ENCODE measurements around the gene PROC.

PROC gene

GRCh38 chr2:127421116-127421800 lies 3.0 kb downstream of the PROC start:
- no peaks in the 10 kb centered on the region for H4K20me1 ChIP-seq (ENCODE audit: low read depth, low read length)
- TF ChIP-seq CTCF (IDR thresholded peaks at IDR 0.05; ENCODE audit: insufficient read depth, low read length, poor library complexity, severe bottlenecking) (no peak), EZH2phosphoT487 (conservative IDR thresholded peaks at IDR 0.05; ENCODE audit: low read length) (no peak)
- no peaks in the 10 kb centered on the region for H3K9me2 ChIP-seq (replicated peaks; ENCODE audit: insufficient read depth, low read length)
- no peaks in the 10 kb centered on the region for H3K79me2 ChIP-seq (ENCODE audit: insufficient read depth, low read length)
- H3K36me3 ChIP-seq (ENCODE audit: low read length) = no peaks in the 10 kb centered on the region
- H3K4me2 ChIP-seq (ENCODE audit: low read depth, low read length, poor library complexity, severe bottlenecking) = no peak overlapping the region
- no peak overlapping the region for H3K4me3 ChIP-seq (ENCODE audit: insufficient read depth, low read length, poor library complexity, severe bottlenecking)
- H3K9me3 ChIP-seq (ENCODE audit: insufficient read depth, low read length) = no peaks in the 10 kb centered on the region
- H3K27ac ChIP-seq (ENCODE audit: low read depth, low read length) = no peak overlapping the region
- H2AFZ ChIP-seq (ENCODE audit: low read depth, low read length, severe bottlenecking) = no peak overlapping the region
- no peak overlapping the region for H3K9ac ChIP-seq (ENCODE audit: low read length)
- no peaks in the 10 kb centered on the region for H3K27me3 ChIP-seq (ENCODE audit: low read length)
- H3F3A ChIP-seq (ENCODE audit: insufficient read depth) = no peaks in the 10 kb centered on the region

- Histone ChIP-seq H3K9ac (ENCODE audit: low read length) (no peak overlapping the region), H3K9me3 (ENCODE audit: insufficient read depth, low read length) (no peaks in the 10 kb centered on the region), H3F3A (ENCODE audit: insufficient read depth) (no peaks in the 10 kb centered on the region), H3K79me2 (ENCODE audit: insufficient read depth, low read length) (no peaks in the 10 kb centered on the region), H3K27ac (ENCODE audit: low read depth, low read length) (no peak overlapping the region), H3K4me3 (ENCODE audit: insufficient read depth, low read length, poor library complexity, severe bottlenecking) (no peak overlapping the region), H3K36me3 (ENCODE audit: low read length) (no peaks in the 10 kb centered on the region), H3K4me2 (ENCODE audit: low read depth, low read length, poor library complexity, severe bottlenecking) (no peak overlapping the region), H2AFZ (ENCODE audit: low read depth, low read length, severe bottlenecking) (no peak overlapping the region), H3K9me2 (replicated peaks; ENCODE audit: insufficient read depth, low read length) (no peaks in the 10 kb centered on the region), H4K20me1 (ENCODE audit: low read depth, low read length) (no peaks in the 10 kb centered on the region), H3K27me3 (ENCODE audit: low read length) (no peaks in the 10 kb centered on the region)
- TF ChIP-seq CTCF (IDR thresholded peaks at IDR 0.05; ENCODE audit: insufficient read depth, low read length, poor library complexity, severe bottlenecking) (no peak), EZH2phosphoT487 (conservative IDR thresholded peaks at IDR 0.05; ENCODE audit: low read length) (no peak)
Measured at GRCh38 chr2:127421871-127422558, 3.8 kb downstream of the PROC start.

- H3K9me3 ChIP-seq (ENCODE audit: insufficient read depth, low read length) = no peaks in the 10 kb centered on the region
- no peaks in the 10 kb centered on the region for H4K20me1 ChIP-seq (ENCODE audit: low read depth, low read length)
- H2AFZ ChIP-seq (ENCODE audit: low read depth, low read length, severe bottlenecking) = no peak overlapping the region
- no peaks in the 10 kb centered on the region for H3F3A ChIP-seq (ENCODE audit: insufficient read depth)
- no peak for TF ChIP-seq CTCF (IDR thresholded peaks at IDR 0.05; ENCODE audit: insufficient read depth, low read length, poor library complexity, severe bottlenecking)
- no peak for TF ChIP-seq EZH2phosphoT487 (conservative IDR thresholded peaks at IDR 0.05; ENCODE audit: low read length)
- H3K9me2 ChIP-seq (replicated peaks; ENCODE audit: insufficient read depth, low read length) = no peaks in the 10 kb centered on the region
- no peak overlapping the region for H3K4me2 ChIP-seq (ENCODE audit: low read depth, low read length, poor library complexity, severe bottlenecking)
- no peaks in the 10 kb centered on the region for H3K27me3 ChIP-seq (ENCODE audit: low read length)
- no peak overlapping the region for H3K4me3 ChIP-seq (ENCODE audit: insufficient read depth, low read length, poor library complexity, severe bottlenecking)
- no peaks in the 10 kb centered on the region for H3K79me2 ChIP-seq (ENCODE audit: insufficient read depth, low read length)
- H3K27ac ChIP-seq (ENCODE audit: low read depth, low read length) = no peak overlapping the region
- no peaks in the 10 kb centered on the region for H3K36me3 ChIP-seq (ENCODE audit: low read length)
- H3K9ac ChIP-seq (ENCODE audit: low read length) = no peak overlapping the region
Measured at GRCh38 chr2:127422559-127423477, 4.6 kb downstream of the PROC start.

All from SU-DHL-6 (cell line).